ENCODE measurements around the gene SPNS3.

Gene SPNS3

GRCh38 chr17:4497101-4497824 lies 63.5 kb downstream of the SPNS3 start:
- in situ Hi-C loops (cut with MboI; ENCODE audit: low sequenced_read_pairs): no loop called here
- DNase-seq (ENCODE audit: low spot score in 2 of 2): no peak

GRCh38 chr17:4498461-4499397 lies 65.0 kb downstream of the SPNS3 start, which contains the start of gene SPNS2:
Gene SPNS2 (plus strand): TSS chr17:4498881. CDS start chr17:4499048, 167 bp downstream.
- Histone ChIP-seq H3K9me3 (no peaks in the 10 kb centered on the region), H3K4me1 (no peaks in the 10 kb centered on the region), H3K4me3 (no peak within 1 kb of the TSS), H3K27me3 (ENCODE audit: low read depth) (peaks cover 36% of the 10 kb centered on the region), H3K36me3 (replicated peaks) (no peaks in the 10 kb centered on the region)
- in situ Hi-C loops (cut with MboI; ENCODE audit: low sequenced_read_pairs): no loop called here
- DNase-seq (ENCODE audit: low spot score in 2 of 2): peak; percentile 45 to 67

More at GRCh38 chr17:4497101-4497824, 63.5 kb downstream of the SPNS3 start:
- no peak overlapping the region for H3K4me3 ChIP-seq
- peaks cover 33% of the 10 kb centered on the region for H3K27me3 ChIP-seq (ENCODE audit: low read depth)
- H3K4me1 ChIP-seq: no peaks in the 10 kb centered on the region
- no peaks in the 10 kb centered on the region for H3K36me3 ChIP-seq (replicated peaks)
- no peaks in the 10 kb centered on the region for H3K9me3 ChIP-seq

- no peak overlapping the region for H3K4me3 ChIP-seq
- no peaks in the 10 kb centered on the region for H3K36me3 ChIP-seq (replicated peaks)
- peaks cover 36% of the 10 kb centered on the region for H3K27me3 ChIP-seq (ENCODE audit: low read depth)
- DNase-seq (ENCODE audit: low spot score in 2 of 2): no peak
- no peaks in the 10 kb centered on the region for H3K9me3 ChIP-seq
- in situ Hi-C loops (cut with MboI; ENCODE audit: low sequenced_read_pairs): no loop called here
- no peaks in the 10 kb centered on the region for H3K4me1 ChIP-seq
Measured at GRCh38 chr17:4499431-4500190, 65.9 kb downstream of the SPNS3 start.

- H3K4me3 ChIP-seq: no peak overlapping the region
- no peaks in the 10 kb centered on the region for H3K4me1 ChIP-seq
- H3K27me3 ChIP-seq (ENCODE audit: low read depth): peaks cover 36% of the 10 kb centered on the region
- H3K9me3 ChIP-seq: no peaks in the 10 kb centered on the region
- H3K36me3 ChIP-seq (replicated peaks): no peaks in the 10 kb centered on the region
- in situ Hi-C loops (cut with MboI; ENCODE audit: low sequenced_read_pairs): no loop called here
- no peak for DNase-seq (ENCODE audit: low spot score in 2 of 2)
Measured at GRCh38 chr17:4500191-4500571, 66.4 kb downstream of the SPNS3 start.

GRCh38 chr17:4501295-4501949 lies 67.7 kb downstream of the SPNS3 start:
- H3K4me1 ChIP-seq: no peaks in the 10 kb centered on the region
- in situ Hi-C loops (cut with MboI; ENCODE audit: low sequenced_read_pairs): no loop called here
- H3K27me3 ChIP-seq (ENCODE audit: low read depth): peaks cover 36% of the 10 kb centered on the region
- no peaks in the 10 kb centered on the region for H3K36me3 ChIP-seq (replicated peaks)
- H3K9me3 ChIP-seq: no peaks in the 10 kb centered on the region
- no peak overlapping the region for H3K4me3 ChIP-seq
- DNase-seq (ENCODE audit: low spot score in 2 of 2): no peak

GRCh38 chr17:4502466-4503154 lies 68.9 kb downstream of the SPNS3 start:
- Histone ChIP-seq H3K4me3 (no peak overlapping the region), H3K27me3 (ENCODE audit: low read depth) (peaks cover 36% of the 10 kb centered on the region), H3K4me1 (no peaks in the 10 kb centered on the region), H3K36me3 (replicated peaks) (no peaks in the 10 kb centered on the region), H3K9me3 (no peaks in the 10 kb centered on the region)
- DNase-seq (ENCODE audit: low spot score in 2 of 2): no peak
- in situ Hi-C loops (cut with MboI; ENCODE audit: low sequenced_read_pairs): no loop called here

GRCh38 chr17:4503283-4504025 lies 69.7 kb downstream of the SPNS3 start:
- Histone ChIP-seq H3K9me3 (no peaks in the 10 kb centered on the region), H3K4me3 (no peak overlapping the region), H3K27me3 (ENCODE audit: low read depth) (peaks cover 30% of the 10 kb centered on the region), H3K36me3 (replicated peaks) (no peaks in the 10 kb centered on the region), H3K4me1 (no peaks in the 10 kb centered on the region)
- in situ Hi-C loops (cut with MboI; ENCODE audit: low sequenced_read_pairs): no loop called here
- no peak for DNase-seq (ENCODE audit: low spot score in 2 of 2)

GRCh38 chr17:4504188-4504587 lies 70.4 kb downstream of the SPNS3 start:
- no peak for DNase-seq (ENCODE audit: low spot score in 2 of 2)
- in situ Hi-C loops (cut with MboI; ENCODE audit: low sequenced_read_pairs): no loop called here
- H3K9me3 ChIP-seq: no peaks in the 10 kb centered on the region
- H3K27me3 ChIP-seq (ENCODE audit: low read depth): peaks cover 29% of the 10 kb centered on the region
- H3K4me1 ChIP-seq: no peaks in the 10 kb centered on the region
- no peaks in the 10 kb centered on the region for H3K36me3 ChIP-seq (replicated peaks)
- H3K4me3 ChIP-seq: no peak overlapping the region

GRCh38 chr17:4505187-4505586 lies 71.4 kb downstream of the SPNS3 start:
- Histone ChIP-seq H3K4me3 (no peak overlapping the region), H3K4me1 (no peaks in the 10 kb centered on the region)
- DNase-seq (ENCODE audit: low spot score in 2 of 2): no peak

GRCh38 chr17:4506175-4506813 lies 72.6 kb downstream of the SPNS3 start:
- Histone ChIP-seq H3K27me3 (ENCODE audit: low read depth) (peaks cover 8% of the 10 kb centered on the region), H3K36me3 (replicated peaks) (no peaks in the 10 kb centered on the region), H3K4me3 (no peak overlapping the region), H3K9me3 (no peaks in the 10 kb centered on the region), H3K4me1 (no peaks in the 10 kb centered on the region)
- in situ Hi-C loops (cut with MboI; ENCODE audit: low sequenced_read_pairs): no loop called here
- DNase-seq (ENCODE audit: low spot score in 2 of 2): no peak

More at GRCh38 chr17:4505187-4505586, 71.4 kb downstream of the SPNS3 start:
- Histone ChIP-seq H3K27me3 (ENCODE audit: low read depth) (peaks cover 19% of the 10 kb centered on the region), H3K36me3 (replicated peaks) (no peaks in the 10 kb centered on the region), H3K9me3 (no peaks in the 10 kb centered on the region)
- in situ Hi-C loops (cut with MboI; ENCODE audit: low sequenced_read_pairs): no loop called here

GRCh38 chr17:4506892-4507291 lies 73.2 kb downstream of the SPNS3 start:
- no peaks in the 10 kb centered on the region for H3K4me1 ChIP-seq
- in situ Hi-C loops (cut with MboI; ENCODE audit: low sequenced_read_pairs): no loop called here
- peaks cover 3% of the 10 kb centered on the region; the same call in 1 of the 2 replicates for H3K27me3 ChIP-seq (ENCODE audit: low read depth)
- H3K9me3 ChIP-seq: no peaks in the 10 kb centered on the region
- H3K4me3 ChIP-seq: no peak overlapping the region
- H3K36me3 ChIP-seq (replicated peaks): no peaks in the 10 kb centered on the region
- DNase-seq (ENCODE audit: low spot score in 2 of 2): no peak

Measured in HAP-1 (cell line).